AG08396 (cell line): Measurements from ENCODE around the gene ENHO.

Experiments used
- DNase-seq: peaks from one replicate; pipeline ENCODE4 v3.0.0; 2012; ENCODE audit warnings: low spot score, mixed read lengths

Gene ENHO

DNA sequence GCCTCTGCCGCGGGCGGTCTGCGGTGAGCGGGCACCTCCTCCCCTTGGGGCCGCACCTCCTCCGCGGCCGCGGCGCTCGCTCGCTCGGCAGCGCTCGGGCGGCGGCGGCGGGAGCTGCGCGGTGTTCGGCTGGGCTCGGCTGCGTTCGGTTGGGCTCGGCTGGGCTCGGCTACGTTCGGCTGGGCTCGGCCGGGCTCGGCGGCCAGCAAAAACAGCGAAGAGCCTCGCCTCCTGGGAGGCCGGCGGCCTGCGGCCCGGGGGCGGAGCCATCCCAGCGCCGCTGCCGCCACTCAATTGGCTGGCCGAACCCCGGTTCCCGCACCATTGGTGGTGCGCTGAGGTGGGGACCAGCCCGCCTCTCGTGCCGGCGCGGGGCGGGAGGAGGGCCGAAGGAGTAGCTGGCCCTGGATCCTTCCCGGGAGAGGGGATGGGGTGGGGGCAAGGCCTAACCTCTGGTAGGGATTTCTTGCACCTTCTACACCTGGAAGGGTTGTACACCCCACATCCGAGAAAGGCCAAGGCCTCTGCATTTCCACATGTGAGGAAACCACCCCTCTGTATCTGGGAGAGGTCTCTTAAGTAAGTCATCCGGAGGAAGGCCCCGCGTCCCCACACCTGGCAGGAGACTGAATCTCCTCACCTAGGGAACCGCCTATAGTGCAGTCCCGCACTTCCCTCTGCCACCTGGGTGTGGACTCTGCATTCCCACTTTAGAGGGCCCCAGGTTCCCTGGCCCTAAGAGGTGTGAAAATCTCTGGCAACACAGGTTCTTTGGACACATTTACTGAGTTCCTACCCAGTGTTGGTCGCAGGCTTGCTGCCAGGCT is at the start of gene ENHO:
Gene ENHO, minus strand, starts transcription at position 20 of the 827 bp plus-strand sequence. CDS start 1,295 bp downstream, outside the sequence.
- peak; percentile 99 for DNase-seq

- DNase-seq, result no peak
Observed at GRCh38 chr9:34572092-34572491, 49.3 kb upstream of the ENHO start.

DNA sequence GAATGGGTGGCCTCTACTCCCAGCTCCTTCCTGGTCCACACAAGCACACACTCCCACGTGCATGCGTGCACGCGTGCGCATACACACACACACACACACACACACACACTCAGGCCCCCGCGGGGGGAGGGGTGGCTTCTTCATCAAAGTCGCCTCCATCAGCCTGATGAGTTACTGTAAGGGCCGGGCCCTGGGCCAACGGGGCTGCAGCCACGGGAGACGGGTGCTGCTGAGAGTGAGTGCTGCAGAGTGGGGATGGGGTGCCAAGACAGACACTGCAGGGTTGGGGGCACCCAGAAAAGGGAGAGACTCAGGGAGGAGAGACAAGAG is 48.7 kb upstream of the ENHO start:
- DNase-seq, result no peak

DNA sequence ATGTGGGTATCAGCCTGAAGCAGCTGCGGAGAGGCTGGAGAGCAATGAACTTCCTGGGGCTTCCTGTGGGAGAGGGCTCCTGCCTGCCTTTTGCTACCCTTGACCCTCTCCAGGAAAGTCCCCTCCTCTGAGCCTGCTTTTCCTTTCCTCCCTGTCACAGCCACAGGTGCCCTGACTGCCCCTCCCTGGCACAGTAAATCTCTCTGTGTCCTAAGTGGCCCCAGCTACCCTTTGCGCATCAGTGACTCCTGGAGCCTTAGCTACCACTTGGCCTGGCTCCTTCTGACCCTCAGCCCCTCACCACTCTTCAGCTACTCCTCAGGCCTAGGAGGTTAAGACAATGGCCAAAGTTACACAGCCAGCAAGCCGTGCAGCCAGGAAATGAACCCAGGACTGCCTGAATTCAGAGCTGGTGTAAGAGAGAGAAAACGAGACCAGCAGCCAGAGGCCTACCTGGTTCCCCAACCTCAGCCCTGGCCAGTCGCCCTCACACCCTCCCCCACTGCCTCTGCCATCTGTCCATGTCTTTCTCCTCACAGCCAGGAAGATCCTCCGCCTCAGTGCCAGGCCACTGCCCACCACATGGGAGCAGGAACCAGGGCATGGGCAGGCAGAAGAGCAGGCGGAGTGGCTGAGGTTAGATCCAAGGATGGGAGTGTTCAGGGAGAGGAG is 48.2 kb upstream of the ENHO start:
- no peak for DNase-seq

GRCh38 chr9:34570376-34570775 is 47.6 kb upstream of the ENHO start:
- DNase-seq, result no peak

DNA sequence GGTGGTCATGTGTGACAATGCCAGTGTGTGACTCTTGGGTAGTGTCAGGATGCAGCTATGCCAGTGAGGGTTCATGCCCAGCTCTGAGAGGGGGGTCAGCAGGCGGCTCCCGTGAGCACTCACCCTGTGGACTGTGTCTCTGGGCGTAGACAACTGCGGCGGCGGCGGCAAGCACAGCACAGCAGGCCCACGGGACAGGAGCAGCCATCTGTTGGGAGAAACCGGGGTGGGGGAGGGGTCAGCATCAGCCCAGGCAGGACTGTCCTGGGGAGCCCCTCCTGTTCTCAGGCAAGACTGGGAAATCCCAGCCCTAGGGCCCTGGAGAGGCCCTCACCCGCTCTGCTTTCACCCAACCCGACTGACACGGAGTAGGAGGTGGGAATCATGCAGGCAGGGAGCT is 46.0 kb upstream of the ENHO start:
- no peak for DNase-seq

- no peak for DNase-seq
Observed at GRCh38 chr9:34568133-34568532, 45.3 kb upstream of the ENHO start.

DNA sequence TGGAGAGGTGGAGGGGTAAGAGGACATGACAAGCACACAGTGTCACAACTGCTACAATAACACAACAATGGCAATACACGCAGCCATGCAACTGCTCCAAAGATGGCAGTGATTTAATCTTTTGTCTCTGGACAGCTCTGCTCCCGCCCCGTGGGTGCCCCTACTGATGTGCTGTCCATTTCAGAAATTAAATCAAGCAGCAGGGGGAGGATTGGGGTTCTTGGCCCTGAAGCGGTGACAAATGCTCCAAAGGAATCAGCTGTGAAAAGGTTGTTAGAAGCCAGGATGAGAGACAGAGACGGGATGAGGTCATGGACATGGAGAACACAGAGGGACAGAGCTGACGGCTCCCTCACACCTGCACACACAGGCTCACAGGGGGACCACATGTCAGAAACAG is 44.2 kb upstream of the ENHO start:
- no peak for DNase-seq

- DNase-seq, result no peak
Observed at GRCh38 chr9:34566322-34566721, 43.5 kb upstream of the ENHO start.

DNA sequence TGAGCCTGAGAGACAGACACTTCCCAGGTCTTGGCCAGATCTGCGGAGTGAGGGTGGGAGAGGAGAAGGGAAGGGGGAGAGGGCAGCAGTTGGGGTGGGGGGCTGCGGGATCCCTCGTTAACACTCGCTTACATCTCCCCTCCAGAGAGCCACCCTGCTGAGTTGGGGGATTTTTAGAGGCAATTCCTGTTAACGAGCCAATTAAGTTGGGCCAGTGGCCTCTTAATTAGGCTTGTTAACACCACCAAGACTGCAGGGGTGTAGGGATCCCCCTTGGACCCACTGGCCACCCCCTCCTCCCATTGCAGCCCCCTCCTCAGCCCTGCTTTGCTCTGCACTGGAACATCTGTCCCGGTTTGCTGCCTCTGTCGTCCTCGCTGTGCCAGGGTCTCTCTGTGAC is 43.1 kb upstream of the ENHO start:
- no peak for DNase-seq

DNA sequence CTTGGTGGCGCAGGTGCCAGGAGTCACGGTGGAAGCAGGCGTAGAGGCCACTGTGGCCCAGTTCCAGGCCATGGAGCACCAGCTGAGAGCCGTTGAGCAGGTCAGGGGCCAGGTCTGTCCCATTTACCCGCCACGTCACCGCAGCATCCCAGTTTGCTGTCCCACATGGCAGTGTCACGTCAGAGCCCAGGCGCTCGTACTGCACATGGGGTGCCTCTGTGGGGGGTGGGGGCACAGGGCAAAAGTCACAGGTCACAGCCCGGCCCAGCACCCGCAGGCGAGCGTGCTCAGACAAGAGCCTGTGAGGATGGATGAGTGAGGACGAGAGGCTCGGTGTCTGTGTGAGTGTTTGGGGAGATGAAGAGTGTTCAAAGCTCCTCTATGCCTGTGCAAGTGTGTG is 41.8 kb upstream of the ENHO start:
- DNase-seq, result no peak

DNA sequence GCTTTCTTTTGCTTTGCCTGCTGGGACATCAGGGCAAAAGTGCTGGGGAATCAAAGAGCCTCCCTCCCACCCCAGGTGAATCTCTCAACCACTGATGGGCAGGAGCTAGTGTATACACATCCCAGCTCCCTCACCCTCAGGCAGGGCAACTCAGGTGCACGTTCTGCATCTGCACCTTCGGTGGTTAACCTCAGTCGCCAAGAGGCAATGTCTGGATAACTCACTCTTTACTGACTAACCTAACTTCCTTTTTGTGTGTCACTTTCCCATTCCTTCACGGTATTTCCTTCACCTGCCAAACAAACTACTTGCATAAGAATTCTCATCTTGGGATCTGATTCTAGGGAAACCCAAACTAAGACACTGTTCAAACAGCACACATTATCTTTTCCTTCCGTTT is 40.5 kb upstream of the ENHO start:
- no peak for DNase-seq

DNA sequence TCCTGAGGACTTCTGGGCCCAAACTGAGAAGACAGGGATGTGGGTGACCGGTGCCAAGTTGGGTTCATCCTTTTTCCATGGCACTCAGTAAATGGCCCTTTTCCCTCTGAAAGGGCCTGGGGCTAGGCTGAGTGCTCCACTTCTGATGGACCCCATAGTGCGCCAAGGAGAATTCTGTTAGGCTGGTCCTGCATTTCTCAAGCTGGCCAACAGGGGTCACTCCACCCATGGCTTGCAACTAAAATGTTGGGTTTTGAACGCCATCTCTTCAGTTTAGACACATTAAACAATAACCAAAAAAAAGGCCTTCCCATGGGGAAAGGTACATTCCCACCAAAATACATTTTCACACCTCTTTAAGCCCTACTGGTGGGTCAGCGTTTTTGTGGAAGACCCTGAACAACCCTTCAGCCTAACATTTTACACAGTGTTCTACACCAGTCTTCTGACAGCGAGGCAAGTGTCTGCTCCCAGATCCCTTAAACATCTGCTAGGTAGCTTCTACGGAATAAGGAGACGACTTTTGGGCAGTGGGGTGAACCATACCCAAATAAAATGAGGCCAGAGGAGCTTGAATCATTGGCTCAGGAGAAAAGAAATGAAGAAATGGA is 39.5 kb upstream of the ENHO start:
- no peak for DNase-seq

DNA sequence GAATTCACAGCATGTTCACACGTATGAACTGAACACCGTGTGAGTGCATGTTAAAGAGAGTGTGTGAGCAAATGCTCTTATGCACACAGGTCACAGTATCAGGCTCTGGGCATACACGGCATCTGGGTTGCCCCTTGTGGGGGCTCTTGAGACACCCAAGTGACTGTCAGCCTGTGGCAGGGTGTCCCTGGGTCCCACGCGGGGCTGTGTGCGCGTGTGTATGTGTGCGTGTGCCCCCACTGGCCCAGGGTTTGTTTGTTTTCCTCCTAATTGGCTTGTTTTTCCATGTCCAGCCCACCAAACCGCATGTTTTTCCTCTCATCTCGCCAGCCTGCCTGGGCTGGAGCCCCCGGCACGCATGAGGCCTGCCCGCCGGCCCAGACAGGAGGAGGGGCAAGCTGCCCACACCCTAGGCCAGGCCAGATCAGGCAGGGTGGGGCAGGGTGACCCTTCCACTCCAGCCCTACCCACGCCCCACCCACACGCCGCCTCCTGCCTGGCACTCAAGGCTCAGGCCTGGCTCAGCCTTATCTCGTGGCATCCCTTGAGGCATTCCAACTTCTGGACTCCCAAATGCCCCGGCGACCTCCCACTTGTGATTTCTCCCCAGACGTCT is 37.9 kb upstream of the ENHO start:
- no peak for DNase-seq

DNA sequence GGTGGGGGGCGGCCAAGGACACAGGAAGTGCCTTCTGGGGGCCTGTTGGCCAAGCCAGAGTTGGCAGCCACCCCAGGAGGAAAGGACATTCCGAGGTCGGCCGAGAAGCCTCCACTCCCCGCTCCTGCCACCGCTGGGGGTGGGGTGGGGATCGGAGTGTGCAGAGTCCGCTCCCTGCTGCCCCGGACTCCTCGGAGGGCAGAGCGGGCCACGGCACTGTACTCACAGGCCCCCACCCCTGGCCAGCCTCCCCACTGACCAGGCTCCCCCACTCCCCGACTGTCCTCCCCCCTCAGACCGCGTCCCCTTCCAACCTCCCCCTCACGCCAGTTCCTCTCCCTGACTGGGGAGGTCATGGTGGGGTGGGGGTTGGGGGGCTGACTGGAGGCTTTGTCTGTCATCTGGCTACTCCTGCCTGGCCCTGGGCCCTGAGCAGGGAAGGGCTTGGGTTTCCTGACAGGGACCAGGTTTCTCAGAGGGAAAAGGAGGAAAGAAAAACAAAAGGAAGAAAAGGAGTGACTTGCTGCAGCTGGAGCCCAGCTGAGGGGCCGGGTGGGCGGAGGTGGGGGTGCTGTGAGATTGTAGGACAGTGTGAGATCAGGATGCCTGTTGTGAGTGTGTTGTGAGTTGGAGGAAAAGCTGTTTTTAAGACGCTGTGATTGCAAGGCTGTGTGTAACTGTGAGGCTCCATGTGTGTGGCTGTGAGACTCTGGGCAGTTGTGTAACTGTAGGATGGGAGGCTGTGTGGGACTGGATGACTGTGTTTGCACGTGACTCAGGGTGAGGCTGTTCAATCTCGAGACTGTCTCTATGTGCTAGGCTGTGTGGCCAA is 37.0 kb upstream of the ENHO start:
- DNase-seq, result peak; percentile 90

- no peak for DNase-seq
Observed at GRCh38 chr9:34558919-34559623, 36.3 kb upstream of the ENHO start.

GRCh38 chr9:34558364-34558763 is 35.6 kb upstream of the ENHO start:
- DNase-seq, result no peak

GRCh38 chr9:34557426-34558321 is 34.9 kb upstream of the ENHO start:
- no peak for DNase-seq

GRCh38 chr9:34556949-34557348 is 34.2 kb upstream of the ENHO start:
- no peak for DNase-seq

DNA sequence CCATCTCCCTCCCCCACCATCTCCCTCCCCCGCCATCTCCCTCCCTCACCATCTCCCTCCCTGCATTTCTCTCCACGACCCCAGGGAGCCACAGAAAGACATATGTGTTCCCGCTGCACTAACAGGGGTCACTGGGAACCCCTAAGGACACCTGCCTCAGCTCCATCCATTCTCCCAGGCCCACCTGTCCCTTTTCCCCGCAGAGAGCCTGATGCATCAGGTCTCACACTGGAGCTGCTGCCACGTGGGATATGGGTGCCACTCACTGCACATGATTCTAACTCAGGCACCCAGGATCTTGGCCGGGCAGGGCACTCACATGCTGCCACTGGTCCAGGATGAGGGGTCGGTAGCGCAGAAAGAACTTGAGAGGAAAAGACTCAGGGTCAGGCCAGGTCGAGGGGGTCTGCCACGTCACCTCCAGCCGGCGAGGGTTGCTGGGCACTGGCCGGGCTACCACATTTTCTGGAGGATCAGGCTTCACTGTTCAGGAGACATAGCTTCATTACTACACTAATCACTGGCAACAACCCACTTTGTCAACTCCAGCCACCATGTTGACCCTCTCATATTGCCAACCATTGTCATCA is 33.2 kb upstream of the ENHO start:
- DNase-seq, result no peak
